Neural cell (in vitro differentiated cells): ENCODE data around the gene SIPA1L2. TPM values are rescaled to one million over a fixed set of nuclear protein-coding genes. Genes with fewer than 3 reads are reported as not detected.

Experiments used
- H2AFZ ChIP-seq: fragments of 200-600, 300-800 bp; sonication (generic), shearing (Covaris generic); 2 replicates; pipeline ENCODE4 v1.6.0; 2014; ENCODE audit warnings: low read depth, mild to moderate bottlenecking, antibody characterized with exemption, low read length, moderate library complexity
- H3F3A ChIP-seq: fragments of 200-600 bp; shearing (Covaris generic); 2 replicates; pipeline ENCODE4 v1.6.1; 2016; ENCODE audit warnings: mild to moderate bottlenecking, moderate library complexity, mixed read lengths, antibody characterized with exemption, low read length; ENCODE audit not compliant: insufficient read depth, poor library complexity, severe bottlenecking
- H3K27ac ChIP-seq: fragments of 200-600, 300-800 bp; sonication (generic), shearing (Covaris generic); 2 replicates; pipeline ENCODE4 v1.5.1; 2014; ENCODE audit warnings: mild to moderate bottlenecking, low read length, moderate library complexity
- H3K27me3 ChIP-seq: fragments of 300-800, 200-600 bp; sonication (generic), shearing (Covaris generic); 2 replicates; pipeline ENCODE4 v1.6.0; 2014; ENCODE audit warnings: mild to moderate bottlenecking, low read depth, low read length, moderate library complexity; ENCODE audit not compliant: insufficient read depth
- H3K36me3 ChIP-seq: fragments of 300-800, 200-600 bp; sonication (generic), shearing (Covaris generic); 2 replicates; pipeline ENCODE4 v1.5.1; 2014; ENCODE audit warnings: mild to moderate bottlenecking, antibody characterized with exemption, low read length, moderate library complexity; ENCODE audit not compliant: insufficient read depth
- H3K4me2 ChIP-seq: fragments of 300-800, 200-600 bp; sonication (generic), shearing (Covaris generic); 2 replicates; pipeline ENCODE4 v1.6.0; 2014; ENCODE audit warnings: mild to moderate bottlenecking, low read length
- H3K4me3 ChIP-seq: fragments of 300-800, 200-600 bp; sonication (generic), shearing (Covaris generic); 2 replicates; pipeline ENCODE4 v1.5.1; 2014; ENCODE audit warnings: mild to moderate bottlenecking, low read length, moderate library complexity
- H3K79me2 ChIP-seq: fragments of 200-600 bp; shearing (Covaris generic); replicated peaks from 2 replicates; pipeline ENCODE4 v1.6.0; 2014; ENCODE audit warnings: mild to moderate bottlenecking, low read length, moderate library complexity; ENCODE audit not compliant: insufficient read depth
- H3K9ac ChIP-seq: fragments of 300-800, 200-600 bp; sonication (generic), shearing (Covaris generic); 2 replicates; pipeline ENCODE4 v1.6.1; 2016; ENCODE audit warnings: mild to moderate bottlenecking, low read length, mixed read lengths
- H3K9me2 ChIP-seq: fragments of 200-600 bp; shearing (Covaris generic); 2 replicates; pipeline ENCODE4 v1.6.1; 2016; ENCODE audit warnings: mild to moderate bottlenecking, low read length, mixed read lengths; ENCODE audit not compliant: insufficient read depth
- H3K9me3 ChIP-seq: fragments of 200-600, 300-800 bp; sonication (generic), shearing (Covaris generic); 2 replicates; pipeline ENCODE4 v1.6.1; 2016; ENCODE audit warnings: mild to moderate bottlenecking, mixed run types, low read length, moderate library complexity, mixed read lengths
- H4K20me1 ChIP-seq: fragments of 200-600 bp; shearing (Covaris generic); 2 replicates; pipeline ENCODE4 v1.6.1; 2016; ENCODE audit warnings: mild to moderate bottlenecking, mixed run types; ENCODE audit not compliant: insufficient read depth
- CTCF ChIP-seq: fragments of 450-650 bp; IDR thresholded peaks from 2 replicates; pipeline ENCODE4 v1.5.1; 2014; ENCODE audit warnings: antibody characterized with exemption, mild to moderate bottlenecking, moderate library complexity; ENCODE audit not compliant: poor library complexity, severe bottlenecking
- EP300 ChIP-seq: fragments of 450-650 bp; conservative IDR thresholded peaks from 2 replicates; pipeline ENCODE4 v1.6.1; 2014; ENCODE audit warnings: antibody characterized with exemption, mild to moderate bottlenecking, moderate library complexity; ENCODE audit not compliant: poor library complexity, severe bottlenecking
- EZH2 ChIP-seq: fragments of 200-600, 300-800 bp; shearing (Covaris generic), sonication (generic); IDR thresholded peaks from 2 replicates; pipeline ENCODE4 v1.6.1; 2014; ENCODE audit warnings: antibody characterized with exemption, low read length, borderline replicate concordance, mild to moderate bottlenecking; ENCODE audit not compliant: insufficient read depth, poor library complexity, severe bottlenecking
- MXI1 ChIP-seq: fragments of 450-650 bp; conservative IDR thresholded peaks from 2 replicates; pipeline ENCODE4 v1.6.1; 2014; ENCODE audit warnings: antibody characterized with exemption, mild to moderate bottlenecking; ENCODE audit not compliant: poor library complexity, severe bottlenecking
- POLR2AphosphoS5 ChIP-seq: IDR thresholded peaks from 2 replicates; pipeline ENCODE4 v1.6.1; 2012
- RAD21 ChIP-seq: fragments of 450-650 bp; conservative IDR thresholded peaks from 2 replicates; pipeline ENCODE4 v1.6.1; 2014; ENCODE audit warnings: antibody characterized with exemption, mild to moderate bottlenecking, moderate library complexity
- REST ChIP-seq: IDR thresholded peaks from 2 replicates; pipeline ENCODE4 v1.6.1; 2012; ENCODE audit warnings: borderline replicate concordance
- SMC3 ChIP-seq: fragments of 450-650 bp; conservative IDR thresholded peaks from 2 replicates; pipeline ENCODE4 v1.6.1; 2014; ENCODE audit warnings: antibody characterized with exemption, mild to moderate bottlenecking, moderate library complexity; ENCODE audit not compliant: poor library complexity
- TAF1 ChIP-seq: IDR thresholded peaks from 2 replicates; pipeline ENCODE4 v1.6.1; 2012; ENCODE audit warnings: low read depth
- polyA plus RNA-seq: library from polyadenylated mRNA; depleted of rRNA; stranded (reverse); fragments of >200 nt; gene quantifications from 2 replicates; pipeline ENCODE4 v1.2.3, GENCODE V29; 2014

Gene SIPA1L2
- polyA plus RNA-seq, 1 donor from 2014 or later, result 5.6 TPM

GRCh38 chr1:232622378-232622777, 7.6 kb downstream of the SIPA1L2 start:
- TF ChIP-seq EZH2 (no peak), RAD21 (no peak), REST (no peak), SMC3 (no peak), CTCF (no peak), TAF1 (no peak), POLR2AphosphoS5 (no peak), MXI1 (no peak), EP300 (no peak)
- Histone ChIP-seq H3K27me3 (no peaks in the 10 kb centered on the region), H2AFZ (no peak overlapping the region), H4K20me1 (no peaks in the 10 kb centered on the region), H3K9ac (no peak overlapping the region), H3K27ac (no peak overlapping the region), H3K9me2 (no peaks in the 10 kb centered on the region), H3K4me2 (no peak overlapping the region), H3K79me2 (peaks cover 69% of the 10 kb centered on the region), H3K4me3 (no peak overlapping the region), H3F3A (no peaks in the 10 kb centered on the region), H3K36me3 (no peaks in the 10 kb centered on the region), H3K9me3 (no peaks in the 10 kb centered on the region)

DNA sequence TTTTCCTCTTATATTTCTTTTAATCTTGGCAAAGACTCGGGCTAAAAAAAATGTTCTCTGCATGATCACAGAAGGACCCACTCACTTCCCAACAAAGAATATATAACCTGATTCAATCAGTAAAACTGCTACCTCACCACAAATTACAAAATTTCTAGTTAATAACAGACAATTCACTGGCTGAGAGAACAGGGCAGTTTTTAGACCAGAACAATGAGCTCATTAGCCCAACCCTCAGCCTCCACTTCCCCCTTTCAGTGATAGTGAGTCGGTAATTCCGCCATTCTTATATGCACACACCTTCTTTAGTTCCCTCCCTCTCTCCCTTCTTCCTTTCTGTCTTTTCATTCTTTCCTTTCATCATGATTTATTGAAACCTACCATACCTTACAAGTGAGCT, 8.9 kb downstream of the SIPA1L2 start:
- Histone ChIP-seq H4K20me1 (no peaks in the 10 kb centered on the region), H3K9ac (no peak overlapping the region), H3K27me3 (no peaks in the 10 kb centered on the region), H3K9me2 (no peaks in the 10 kb centered on the region), H3K27ac (no peak overlapping the region), H3K9me3 (no peaks in the 10 kb centered on the region), H3K36me3 (no peaks in the 10 kb centered on the region), H2AFZ (no peak overlapping the region), H3K4me2 (no peak overlapping the region), H3F3A (no peaks in the 10 kb centered on the region), H3K4me3 (no peak overlapping the region), H3K79me2 (peaks cover 67% of the 10 kb centered on the region)
- no peak for TF ChIP-seq POLR2AphosphoS5
- no peak for TF ChIP-seq EP300
- no peak for TF ChIP-seq REST
- TF ChIP-seq TAF1, result no peak
- TF ChIP-seq EZH2, result no peak
- no peak for TF ChIP-seq CTCF
- TF ChIP-seq SMC3, result no peak
